ENCODE results near the gene NMB. TPM values are rescaled to one million over a fixed set of nuclear protein-coding genes. Genes with fewer than 3 reads are reported as not detected.

NMB gene
- total and polyA plus RNA-seq, 10 donors: 1.0 to 5.5 (median 2.5) TPM

- H3K36me3 ChIP-seq: peaks cover 0 to 44% (median 35%) of the 10 kb centered on the region in 6 donors
- 14 to 28% (median 24%) methylated on average over 4 to 7 of the region's 7 CpGs for WGBS, 5 donors
- peak overlapping the region; percentile 57 to 92 (median 88) for H3K27ac ChIP-seq
- no peak for TF ChIP-seq POLR2AphosphoS5 (IDR thresholded peaks at IDR 0.05)
- TF ChIP-seq CTCF (IDR thresholded peaks at IDR 0.05 in 8 of 11, conservative IDR thresholded peaks at IDR 0.05 in 3 of 11): no peak
- TF ChIP-seq POLR2A (IDR thresholded peaks at IDR 0.05): no peak
- H3K27me3 ChIP-seq (replicated peaks in 1 of 7): no peaks in the 10 kb centered on the region
- H3K4me3 ChIP-seq: peak overlapping the region; percentile 76 to 98 (median 93)
- intact Hi-C loops (cut with DNase I; ENCODE audit: low total_unique reads): loop anchor here (10.0 kb wide), 1 partner anchor 59 kb away; no protein-coding TSS in a partner anchor
- H3K4me1 ChIP-seq: peaks cover 10 to 87% (median 46%) of the 10 kb centered on the region in 6 donors
- no peak for DNase-seq
- no peaks in the 10 kb centered on the region for H3K9me3 ChIP-seq
Observed at GRCh38 chr15:84653584-84653909, 4.5 kb downstream of the NMB start.

- Histone ChIP-seq H3K4me1 (peaks cover 6 to 62% (median 24%) of the 10 kb centered on the region in 6 donors), H3K36me3 (peaks cover 0 to 83% (median 73%) of the 10 kb centered on the region in 6 donors), H3K27me3 (replicated peaks in 1 of 7) (no peaks in the 10 kb centered on the region), H3K4me3 (no peak overlapping the region), H3K9me3 (no peaks in the 10 kb centered on the region), H3K27ac (peak overlapping the region in 1 of 8 donors; percentile 1)
- intact Hi-C loops (cut with DNase I; ENCODE audit: low total_unique reads): loop anchor here (10.0 kb wide), 1 partner anchor 55 kb away; no protein-coding TSS in a partner anchor
- 97 to 100% (median 98%) methylated on average over 2 of the region's 2 CpGs for WGBS, 5 donors
- no peak for TF ChIP-seq POLR2A (IDR thresholded peaks at IDR 0.05)
- no peak for TF ChIP-seq POLR2AphosphoS5 (IDR thresholded peaks at IDR 0.05)
- no peak for DNase-seq
Observed at GRCh38 chr15:84649706-84650105, 8.3 kb downstream of the NMB start.

GRCh38 chr15:84648539-84648938 is 9.5 kb downstream of the NMB start:
- 60 to 71% (median 64%) methylated on average over 3 of the region's 3 CpGs for WGBS, 5 donors
- H3K9me3 ChIP-seq: no peaks in the 10 kb centered on the region
- H3K4me1 ChIP-seq: peaks cover 5 to 54% (median 18%) of the 10 kb centered on the region in 6 donors
- TF ChIP-seq CTCF (IDR thresholded peaks at IDR 0.05 in 8 of 11, conservative IDR thresholded peaks at IDR 0.05 in 3 of 11): no peak
- TF ChIP-seq POLR2AphosphoS5 (IDR thresholded peaks at IDR 0.05): peak in 1 of 3 donors; percentile 7
- TF ChIP-seq POLR2A (IDR thresholded peaks at IDR 0.05): no peak
- intact Hi-C loops (cut with DNase I; ENCODE audit: low total_unique reads): no loop called here
- H3K36me3 ChIP-seq: peaks cover 0 to 94% (median 84%) of the 10 kb centered on the region in 6 donors
- H3K4me3 ChIP-seq: no peak overlapping the region
- H3K27ac ChIP-seq: peak overlapping the region in 2 of 8 donors; percentile 1 to 7
- no peak for DNase-seq
- no peaks in the 10 kb centered on the region for H3K27me3 ChIP-seq (replicated peaks in 1 of 7)

GRCh38 chr15:84647726-84648125 is 10.3 kb downstream of the NMB start:
- intact Hi-C loops (cut with DNase I; ENCODE audit: low total_unique reads): no loop called here
- H3K4me1 ChIP-seq: peaks cover 0 to 46% (median 10%) of the 10 kb centered on the region in 6 donors
- DNase-seq: no peak
- no peaks in the 10 kb centered on the region for H3K27me3 ChIP-seq (replicated peaks in 1 of 7)
- H3K9me3 ChIP-seq: no peaks in the 10 kb centered on the region
- no peak overlapping the region for H3K4me3 ChIP-seq
- no peak overlapping the region for H3K27ac ChIP-seq
- H3K36me3 ChIP-seq: peaks cover 0 to 100% (median 92%) of the 10 kb centered on the region in 6 donors
- TF ChIP-seq CTCF (IDR thresholded peaks at IDR 0.05 in 8 of 11, conservative IDR thresholded peaks at IDR 0.05 in 3 of 11) (no peak), POLR2AphosphoS5 (IDR thresholded peaks at IDR 0.05) (no peak), POLR2A (IDR thresholded peaks at IDR 0.05) (no peak)

All from spleen (tissue), 11 donors.